ENCODE data around the gene MED9. TPM values are rescaled to one million over a fixed set of nuclear protein-coding genes. Genes with fewer than 3 reads are reported as not detected.

Gene MED9
- total RNA-seq, 3 donors from 2014 or later (not counting 1 experiment from before 2014, with no cell fraction given): 19.8 to 23.5 (median 22.3) TPM

DNA sequence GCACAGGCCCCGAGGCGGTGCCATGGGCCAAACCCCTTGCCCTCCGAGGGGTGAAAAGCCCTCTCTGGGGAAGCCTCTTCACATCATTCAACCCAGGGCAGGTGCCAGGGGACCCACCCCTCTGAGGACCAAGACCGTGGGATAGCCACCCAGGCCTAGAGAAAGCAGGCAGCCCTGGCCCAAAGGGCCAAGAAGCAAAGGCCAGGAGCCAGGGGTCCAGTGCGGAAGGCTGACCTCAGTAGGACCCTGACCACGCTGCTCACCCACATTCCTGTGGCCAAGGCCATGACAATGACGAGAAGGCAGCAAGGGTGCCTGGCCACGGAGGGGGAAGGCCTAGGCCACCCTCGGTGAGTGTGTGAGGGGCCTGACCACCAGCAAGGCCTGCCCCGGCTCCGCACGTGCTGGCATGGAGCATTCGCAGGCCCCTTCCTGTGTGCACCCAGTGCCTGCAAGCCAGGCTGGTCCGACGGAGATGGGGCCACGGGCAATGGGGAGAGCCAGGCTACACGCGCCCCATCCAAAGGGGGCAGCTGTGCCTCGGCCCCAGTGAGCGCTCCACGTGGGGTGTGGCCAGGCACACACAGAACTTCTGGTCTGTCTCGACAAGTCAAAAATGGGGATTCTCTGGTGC, 43.9 kb downstream of the MED9 start:
- H3K4me1 ChIP-seq (ENCODE audit: control insufficient read depth, insufficient read depth, low read length): no peaks in the 10 kb centered on the region
- Mint-ChIP-seq H3K4me3 (no peak overlapping the region), H3K9me3 (no peaks in the 10 kb centered on the region), H3K36me3 (no peaks in the 10 kb centered on the region), H3K4me1 (peaks cover 0 to 5% of the 10 kb centered on the region in 2 donors), H3K27me3 (ENCODE audit: low read depth in 2 of 2) (no peaks in the 10 kb centered on the region), H3K27ac (no peak overlapping the region)
- H3K27ac ChIP-seq (ENCODE audit: low read length): no peak overlapping the region
- ATAC-seq (no peak), DNase-seq (no peak)
- no peak overlapping the region for H3K4me3 ChIP-seq (ENCODE audit: low read length)
- WGBS (ENCODE audit: insufficient coverage): 90% methylated on average over 22 of the region's 22 CpGs
- no peaks in the 10 kb centered on the region for H3K27me3 ChIP-seq (ENCODE audit: control insufficient read depth, insufficient read depth, low read length)
- TF ChIP-seq, protein P1, sequence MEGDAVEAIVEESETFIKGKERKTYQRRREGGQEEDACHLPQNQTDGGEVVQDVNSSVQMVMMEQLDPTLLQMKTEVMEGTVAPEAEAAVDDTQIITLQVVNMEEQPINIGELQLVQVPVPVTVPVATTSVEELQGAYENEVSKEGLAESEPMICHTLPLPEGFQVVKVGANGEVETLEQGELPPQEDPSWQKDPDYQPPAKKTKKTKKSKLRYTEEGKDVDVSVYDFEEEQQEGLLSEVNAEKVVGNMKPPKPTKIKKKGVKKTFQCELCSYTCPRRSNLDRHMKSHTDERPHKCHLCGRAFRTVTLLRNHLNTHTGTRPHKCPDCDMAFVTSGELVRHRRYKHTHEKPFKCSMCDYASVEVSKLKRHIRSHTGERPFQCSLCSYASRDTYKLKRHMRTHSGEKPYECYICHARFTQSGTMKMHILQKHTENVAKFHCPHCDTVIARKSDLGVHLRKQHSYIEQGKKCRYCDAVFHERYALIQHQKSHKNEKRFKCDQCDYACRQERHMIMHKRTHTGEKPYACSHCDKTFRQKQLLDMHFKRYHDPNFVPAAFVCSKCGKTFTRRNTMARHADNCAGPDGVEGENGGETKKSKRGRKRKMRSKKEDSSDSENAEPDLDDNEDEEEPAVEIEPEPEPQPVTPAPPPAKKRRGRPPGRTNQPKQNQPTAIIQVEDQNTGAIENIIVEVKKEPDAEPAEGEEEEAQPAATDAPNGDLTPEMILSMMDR (IDR thresholded peaks at IDR 0.05): no peak
- intact Hi-C loops (cut with micrococcal nuclease): no loop called here
- no peaks in the 10 kb centered on the region for H3K9me3 ChIP-seq (ENCODE audit: control insufficient read depth, insufficient read depth, low read length)
- H3K36me3 ChIP-seq (ENCODE audit: control insufficient read depth, insufficient read depth, low read length): no peaks in the 10 kb centered on the region

DNA sequence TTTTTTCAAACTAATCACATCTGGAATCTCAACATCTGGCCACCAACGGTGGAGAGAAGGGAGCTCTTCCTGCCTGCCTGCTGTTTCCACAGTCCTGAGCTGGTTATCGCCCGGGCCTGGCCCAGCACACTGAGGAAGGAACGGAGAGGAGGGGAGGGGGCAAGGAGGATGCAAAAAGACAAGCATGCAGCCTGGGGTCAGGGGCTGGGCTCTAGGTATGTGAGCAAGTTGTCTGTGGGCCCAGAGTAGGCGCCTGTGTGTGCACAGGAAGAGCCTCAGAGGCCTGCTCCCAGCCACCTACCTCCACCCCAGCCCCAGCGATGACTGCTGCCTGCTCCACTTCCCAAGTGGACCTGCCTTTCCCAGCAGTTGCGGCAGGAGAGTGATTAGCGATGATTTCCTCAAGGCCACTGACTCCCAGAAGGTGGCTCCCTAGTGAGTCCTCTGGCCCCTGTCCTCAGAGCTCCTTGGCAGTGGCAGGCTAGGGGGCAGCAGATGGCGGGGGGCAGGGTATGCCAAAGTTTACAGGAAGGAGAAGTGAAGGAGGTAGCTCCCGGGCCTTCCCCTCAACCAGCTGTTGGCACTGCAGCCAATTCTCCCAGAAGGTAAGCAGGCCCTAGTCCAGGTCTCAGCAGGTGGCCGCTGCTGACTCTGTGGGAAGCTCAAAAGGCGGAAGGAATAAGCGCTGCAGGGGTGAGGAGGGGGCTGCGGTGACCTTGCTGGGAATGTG, 46.4 kb downstream of the MED9 start:
- ATAC-seq: no peak
- no peaks in the 10 kb centered on the region for H3K4me1 ChIP-seq (ENCODE audit: control insufficient read depth, insufficient read depth, low read length)
- H3K4me3 Mint-ChIP-seq: no peak overlapping the region
- no peaks in the 10 kb centered on the region for H3K36me3 Mint-ChIP-seq
- WGBS (ENCODE audit: insufficient coverage): 68% methylated on average over 14 of the region's 14 CpGs
- H3K36me3 ChIP-seq (ENCODE audit: control insufficient read depth, insufficient read depth, low read length): no peaks in the 10 kb centered on the region
- no peak overlapping the region for H3K27ac Mint-ChIP-seq
- TF ChIP-seq, protein P1 (IDR thresholded peaks at IDR 0.05): no peak
- DNase-seq: no peak
- intact Hi-C loops (cut with micrococcal nuclease): no loop called here
- H3K27ac ChIP-seq (ENCODE audit: low read length): no peak overlapping the region
- no peaks in the 10 kb centered on the region for H3K27me3 Mint-ChIP-seq (ENCODE audit: low read depth in 2 of 2)
- H3K9me3 Mint-ChIP-seq: no peaks in the 10 kb centered on the region
- no peaks in the 10 kb centered on the region for H3K27me3 ChIP-seq (ENCODE audit: control insufficient read depth, insufficient read depth, low read length)
- H3K4me1 Mint-ChIP-seq: peaks cover 0 to 5% of the 10 kb centered on the region in 2 donors
- no peak overlapping the region for H3K4me3 ChIP-seq (ENCODE audit: low read length)
- H3K9me3 ChIP-seq (ENCODE audit: control insufficient read depth, insufficient read depth, low read length): no peaks in the 10 kb centered on the region

DNA sequence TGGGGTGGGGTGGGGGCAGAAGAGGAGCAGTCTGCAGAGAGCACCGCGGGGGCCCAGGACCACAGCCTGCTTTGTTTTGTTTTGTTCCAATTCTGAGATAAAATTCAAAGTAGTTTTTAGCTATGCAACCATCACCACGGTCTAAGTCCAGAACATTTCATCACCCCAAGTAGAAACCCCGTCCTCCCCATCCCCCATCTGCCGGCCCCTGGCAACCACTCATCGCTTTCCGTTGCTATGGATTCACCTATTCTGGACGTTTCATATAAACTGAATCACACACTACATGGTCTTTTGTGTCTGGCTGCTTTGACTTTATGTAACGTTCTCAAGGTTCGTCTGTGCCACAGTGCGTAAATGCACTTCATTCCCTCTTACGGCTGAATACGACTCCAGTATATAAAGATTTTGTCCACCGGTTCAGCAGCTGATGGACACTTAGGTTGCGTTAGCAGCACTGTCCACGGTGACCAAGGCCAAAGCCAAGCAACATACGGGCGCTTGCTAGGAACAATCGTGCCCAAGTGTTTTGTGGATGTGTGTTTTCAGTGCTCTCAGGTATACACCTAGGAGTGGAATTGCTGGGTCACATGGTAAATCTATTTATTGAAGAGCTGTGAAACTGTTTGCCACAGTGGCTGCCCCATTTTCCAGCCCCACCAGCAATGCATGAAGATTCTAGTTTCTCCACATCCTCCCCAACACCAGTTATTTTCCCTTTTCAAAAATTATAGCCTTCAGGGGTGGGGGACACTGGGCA, 47.1 kb downstream of the MED9 start:
- Histone ChIP-seq H3K4me1 (ENCODE audit: control insufficient read depth, insufficient read depth, low read length) (no peaks in the 10 kb centered on the region), H3K27me3 (ENCODE audit: control insufficient read depth, insufficient read depth, low read length) (no peaks in the 10 kb centered on the region), H3K27ac (ENCODE audit: low read length) (no peak overlapping the region), H3K4me3 (ENCODE audit: low read length) (no peak overlapping the region), H3K9me3 (ENCODE audit: control insufficient read depth, insufficient read depth, low read length) (no peaks in the 10 kb centered on the region), H3K36me3 (ENCODE audit: control insufficient read depth, insufficient read depth, low read length) (no peaks in the 10 kb centered on the region)
- H3K4me1 Mint-ChIP-seq: peaks cover 0 to 5% of the 10 kb centered on the region in 2 donors
- no peaks in the 10 kb centered on the region for H3K36me3 Mint-ChIP-seq
- no peaks in the 10 kb centered on the region for H3K9me3 Mint-ChIP-seq
- TF ChIP-seq, protein P1 (IDR thresholded peaks at IDR 0.05): no peak
- ATAC-seq (no peak), DNase-seq (no peak)
- H3K27me3 Mint-ChIP-seq (ENCODE audit: low read depth in 2 of 2): no peaks in the 10 kb centered on the region
- intact Hi-C loops (cut with micrococcal nuclease): no loop called here
- H3K27ac Mint-ChIP-seq: no peak overlapping the region
- H3K4me3 Mint-ChIP-seq: no peak overlapping the region
- 86% methylated on average over 19 of the region's 19 CpGs for WGBS (ENCODE audit: insufficient coverage)
